SK-N-SH (cell line): ENCODE measurements around the gene CAMTA2. TPM values are rescaled to one million over a fixed set of nuclear protein-coding genes. Genes with fewer than 3 reads are reported as not detected.
A peak's percentile ranks its signal among the peaks of the same experiment; 100 is the strongest.

ENCODE experiments used
- EP300 ChIP-seq, 2 experiments: IDR thresholded peaks; 2 replicates each; pipeline versions ENCODE4 v1.4.0 to v1.6.1; 2012; ENCODE audit warnings: borderline replicate concordance in 1 of 2, low read depth in 1 of 2, low read length in 1 of 2
- EZH2phosphoT487 ChIP-seq: fragments of 200-600 bp; sonication (generic); IDR thresholded peaks from 2 replicates; pipeline ENCODE4 v1.6.1; 2017; ENCODE audit warnings: low read depth, mixed run types, mild to moderate bottlenecking, antibody characterized with exemption, moderate library complexity, borderline replicate concordance
- FOXM1 ChIP-seq: IDR thresholded peaks from 2 replicates; pipeline ENCODE4 v1.4.0; 2012; ENCODE audit warnings: low read depth, mild to moderate bottlenecking
- GATA2 ChIP-seq: sonication (generic); formaldehyde crosslinking; IDR thresholded peaks from 2 replicates; pipeline ENCODE4 v1.5.0; 2020; ENCODE audit warnings: mild to moderate bottlenecking, missing genetic modification reagents
- MEF2A ChIP-seq: IDR thresholded peaks from 2 replicates; pipeline ENCODE4 v1.4.0; 2012; ENCODE audit warnings: low read depth, borderline replicate concordance
- NRF1 ChIP-seq: IDR thresholded peaks from 2 replicates; pipeline ENCODE4 v1.6.1; 2012; ENCODE audit warnings: low read depth, mild to moderate bottlenecking, low read length
- POLR2AphosphoS5 ChIP-seq: IDR thresholded peaks from 2 replicates; pipeline ENCODE4 v1.6.1; 2012; ENCODE audit warnings: low read depth, low read length
- RCOR1 ChIP-seq: fragments of 150-350 bp; IDR thresholded peaks from 2 replicates; pipeline ENCODE4 v1.6.1; 2017; ENCODE audit warnings: antibody characterized with exemption, low read length
- RFX5 ChIP-seq: IDR thresholded peaks from 2 replicates; pipeline ENCODE4 v1.6.1; 2012; ENCODE audit warnings: mild to moderate bottlenecking, improper control_type of control experiment, low read length
- SMC3 ChIP-seq: IDR thresholded peaks from 2 replicates; pipeline ENCODE4 v1.6.1; 2012; ENCODE audit warnings: low read depth, low read length, improper control_type of control experiment
- TAF1 ChIP-seq: IDR thresholded peaks from 2 replicates; pipeline ENCODE4 v1.6.1; 2012; ENCODE audit warnings: low read depth, mild to moderate bottlenecking, low read length, moderate library complexity, borderline replicate concordance
- TCF12 ChIP-seq: IDR thresholded peaks from 2 replicates; pipeline ENCODE4 v1.4.0; 2012
- polyA plus RNA-seq, 3 experiments: library from polyadenylated mRNA; depleted of rRNA; stranded (reverse); fragments of >200 nt; gene quantifications; 2 replicates each; pipeline ENCODE4 v1.2.3, GENCODE V29; 2012
- TF ChIP-seq, protein P1 (sequence below): fragments of 200-600 bp; sonication (generic); IDR thresholded peaks from 2 replicates; pipeline ENCODE4 v1.6.1; 2017; ENCODE audit warnings: antibody characterized with exemption, mild to moderate bottlenecking, moderate library complexity
- TF ChIP-seq, protein P2 (sequence below): IDR thresholded peaks from 2 replicates; pipeline ENCODE4 v1.6.1; 2012; ENCODE audit warnings: mild to moderate bottlenecking, low read depth, low read length, moderate library complexity
- TF ChIP-seq, protein P3 (sequence below): IDR thresholded peaks from 2 replicates; pipeline ENCODE4 v1.4.0; 2012; ENCODE audit warnings: low read depth, borderline replicate concordance
- TF ChIP-seq, protein P4 (sequence below): IDR thresholded peaks from 2 replicates; pipeline ENCODE4 v1.4.0; 2012; ENCODE audit warnings: low read depth, borderline replicate concordance
- TF ChIP-seq, protein P5 (sequence below): fragments of 150-350 bp; IDR thresholded peaks from 2 replicates; pipeline ENCODE4 v1.6.1; 2016; ENCODE audit warnings: mild to moderate bottlenecking, low read depth, low read length
- TF ChIP-seq, protein P6 (sequence below): IDR thresholded peaks from 2 replicates; pipeline ENCODE4 v1.4.0; 2012; ENCODE audit warnings: low read depth

CAMTA2 gene
- polyA plus RNA-seq, 1 of the 3 experiments (the other 2 are of a cell fraction): 27.0 TPM

DNA sequence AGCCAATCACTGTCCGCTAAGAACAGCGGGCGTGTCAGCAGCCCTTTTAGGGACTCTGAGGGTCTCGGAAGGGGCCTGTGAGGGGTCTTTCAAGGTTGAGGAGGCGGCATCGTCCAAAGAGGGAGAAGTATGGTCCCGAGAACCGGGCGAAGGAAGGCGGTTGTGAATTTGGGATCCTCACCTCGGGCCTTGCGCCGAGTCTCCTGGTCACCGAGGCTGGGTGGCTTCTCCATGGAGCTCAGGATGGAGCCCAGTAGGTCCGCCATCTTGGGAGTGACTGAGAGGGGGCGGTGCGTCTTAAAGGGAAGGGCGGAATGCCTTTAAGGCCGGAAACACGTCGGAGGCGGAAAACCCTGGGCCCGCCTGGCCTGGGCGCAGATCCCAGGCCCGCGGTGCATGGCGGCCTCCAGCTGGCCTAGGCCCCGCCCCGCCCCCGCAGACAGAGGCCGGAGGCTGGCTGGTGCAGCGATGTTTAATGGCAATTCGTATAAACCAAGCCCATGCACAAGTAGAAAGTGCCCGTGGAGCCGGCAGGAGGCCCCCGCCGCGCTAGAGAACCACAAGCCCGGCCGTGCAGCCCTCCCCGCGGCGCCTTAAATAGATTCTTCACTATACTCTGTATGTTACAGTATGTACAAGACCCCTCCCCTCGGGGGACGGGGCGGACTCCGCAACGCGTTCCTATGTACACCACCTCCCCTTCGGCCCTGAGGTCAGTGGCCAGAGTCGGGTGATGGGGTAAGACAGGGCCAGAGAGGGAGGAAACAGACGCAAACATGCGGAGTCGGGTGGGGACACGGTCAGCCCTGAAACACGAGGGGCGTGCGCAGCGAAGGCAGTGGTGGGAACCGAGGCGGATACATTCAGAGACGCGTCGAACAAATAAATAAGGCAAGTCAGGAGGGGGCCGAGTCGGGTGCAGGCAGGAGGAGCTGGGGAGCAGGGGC is 19.7 kb downstream of the CAMTA2 start, which contains the start of gene SPAG7 (continued):
- TF ChIP-seq, protein P1, sequence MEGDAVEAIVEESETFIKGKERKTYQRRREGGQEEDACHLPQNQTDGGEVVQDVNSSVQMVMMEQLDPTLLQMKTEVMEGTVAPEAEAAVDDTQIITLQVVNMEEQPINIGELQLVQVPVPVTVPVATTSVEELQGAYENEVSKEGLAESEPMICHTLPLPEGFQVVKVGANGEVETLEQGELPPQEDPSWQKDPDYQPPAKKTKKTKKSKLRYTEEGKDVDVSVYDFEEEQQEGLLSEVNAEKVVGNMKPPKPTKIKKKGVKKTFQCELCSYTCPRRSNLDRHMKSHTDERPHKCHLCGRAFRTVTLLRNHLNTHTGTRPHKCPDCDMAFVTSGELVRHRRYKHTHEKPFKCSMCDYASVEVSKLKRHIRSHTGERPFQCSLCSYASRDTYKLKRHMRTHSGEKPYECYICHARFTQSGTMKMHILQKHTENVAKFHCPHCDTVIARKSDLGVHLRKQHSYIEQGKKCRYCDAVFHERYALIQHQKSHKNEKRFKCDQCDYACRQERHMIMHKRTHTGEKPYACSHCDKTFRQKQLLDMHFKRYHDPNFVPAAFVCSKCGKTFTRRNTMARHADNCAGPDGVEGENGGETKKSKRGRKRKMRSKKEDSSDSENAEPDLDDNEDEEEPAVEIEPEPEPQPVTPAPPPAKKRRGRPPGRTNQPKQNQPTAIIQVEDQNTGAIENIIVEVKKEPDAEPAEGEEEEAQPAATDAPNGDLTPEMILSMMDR: no peak; the same call in 1 of the 2 replicates
- TF ChIP-seq TAF1 (peak; percentile 96), SMC3 (no peak), RFX5 (no peak), NRF1 (no peak), EZH2phosphoT487 (no peak), TCF12 (no peak), RCOR1 (no peak), MEF2A (no peak), POLR2AphosphoS5 (no peak; the same call in none of the 2 replicates), GATA2 (CRISPR knock-in tag) (no peak), FOXM1 (no peak), EP300 (IDR thresholded peaks at IDR 0.05; ENCODE audit: borderline replicate concordance in 1 of 2, low read depth in 1 of 2, low read length in 1 of 2) (no peak)
- TF ChIP-seq, protein P2, sequence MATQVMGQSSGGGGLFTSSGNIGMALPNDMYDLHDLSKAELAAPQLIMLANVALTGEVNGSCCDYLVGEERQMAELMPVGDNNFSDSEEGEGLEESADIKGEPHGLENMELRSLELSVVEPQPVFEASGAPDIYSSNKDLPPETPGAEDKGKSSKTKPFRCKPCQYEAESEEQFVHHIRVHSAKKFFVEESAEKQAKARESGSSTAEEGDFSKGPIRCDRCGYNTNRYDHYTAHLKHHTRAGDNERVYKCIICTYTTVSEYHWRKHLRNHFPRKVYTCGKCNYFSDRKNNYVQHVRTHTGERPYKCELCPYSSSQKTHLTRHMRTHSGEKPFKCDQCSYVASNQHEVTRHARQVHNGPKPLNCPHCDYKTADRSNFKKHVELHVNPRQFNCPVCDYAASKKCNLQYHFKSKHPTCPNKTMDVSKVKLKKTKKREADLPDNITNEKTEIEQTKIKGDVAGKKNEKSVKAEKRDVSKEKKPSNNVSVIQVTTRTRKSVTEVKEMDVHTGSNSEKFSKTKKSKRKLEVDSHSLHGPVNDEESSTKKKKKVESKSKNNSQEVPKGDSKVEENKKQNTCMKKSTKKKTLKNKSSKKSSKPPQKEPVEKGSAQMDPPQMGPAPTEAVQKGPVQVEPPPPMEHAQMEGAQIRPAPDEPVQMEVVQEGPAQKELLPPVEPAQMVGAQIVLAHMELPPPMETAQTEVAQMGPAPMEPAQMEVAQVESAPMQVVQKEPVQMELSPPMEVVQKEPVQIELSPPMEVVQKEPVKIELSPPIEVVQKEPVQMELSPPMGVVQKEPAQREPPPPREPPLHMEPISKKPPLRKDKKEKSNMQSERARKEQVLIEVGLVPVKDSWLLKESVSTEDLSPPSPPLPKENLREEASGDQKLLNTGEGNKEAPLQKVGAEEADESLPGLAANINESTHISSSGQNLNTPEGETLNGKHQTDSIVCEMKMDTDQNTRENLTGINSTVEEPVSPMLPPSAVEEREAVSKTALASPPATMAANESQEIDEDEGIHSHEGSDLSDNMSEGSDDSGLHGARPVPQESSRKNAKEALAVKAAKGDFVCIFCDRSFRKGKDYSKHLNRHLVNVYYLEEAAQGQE: no peak; the same call in 1 of the 2 replicates
- TF ChIP-seq, protein P3, sequence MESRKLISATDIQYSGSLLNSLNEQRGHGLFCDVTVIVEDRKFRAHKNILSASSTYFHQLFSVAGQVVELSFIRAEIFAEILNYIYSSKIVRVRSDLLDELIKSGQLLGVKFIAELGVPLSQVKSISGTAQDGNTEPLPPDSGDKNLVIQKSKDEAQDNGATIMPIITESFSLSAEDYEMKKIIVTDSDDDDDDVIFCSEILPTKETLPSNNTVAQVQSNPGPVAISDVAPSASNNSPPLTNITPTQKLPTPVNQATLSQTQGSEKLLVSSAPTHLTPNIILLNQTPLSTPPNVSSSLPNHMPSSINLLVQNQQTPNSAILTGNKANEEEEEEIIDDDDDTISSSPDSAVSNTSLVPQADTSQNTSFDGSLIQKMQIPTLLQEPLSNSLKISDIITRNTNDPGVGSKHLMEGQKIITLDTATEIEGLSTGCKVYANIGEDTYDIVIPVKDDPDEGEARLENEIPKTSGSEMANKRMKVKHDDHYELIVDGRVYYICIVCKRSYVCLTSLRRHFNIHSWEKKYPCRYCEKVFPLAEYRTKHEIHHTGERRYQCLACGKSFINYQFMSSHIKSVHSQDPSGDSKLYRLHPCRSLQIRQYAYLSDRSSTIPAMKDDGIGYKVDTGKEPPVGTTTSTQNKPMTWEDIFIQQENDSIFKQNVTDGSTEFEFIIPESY: no peak
- TF ChIP-seq, protein P4, sequence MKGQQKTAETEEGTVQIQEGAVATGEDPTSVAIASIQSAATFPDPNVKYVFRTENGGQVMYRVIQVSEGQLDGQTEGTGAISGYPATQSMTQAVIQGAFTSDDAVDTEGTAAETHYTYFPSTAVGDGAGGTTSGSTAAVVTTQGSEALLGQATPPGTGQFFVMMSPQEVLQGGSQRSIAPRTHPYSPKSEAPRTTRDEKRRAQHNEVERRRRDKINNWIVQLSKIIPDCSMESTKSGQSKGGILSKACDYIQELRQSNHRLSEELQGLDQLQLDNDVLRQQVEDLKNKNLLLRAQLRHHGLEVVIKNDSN: no peak
- TF ChIP-seq, protein P5, sequence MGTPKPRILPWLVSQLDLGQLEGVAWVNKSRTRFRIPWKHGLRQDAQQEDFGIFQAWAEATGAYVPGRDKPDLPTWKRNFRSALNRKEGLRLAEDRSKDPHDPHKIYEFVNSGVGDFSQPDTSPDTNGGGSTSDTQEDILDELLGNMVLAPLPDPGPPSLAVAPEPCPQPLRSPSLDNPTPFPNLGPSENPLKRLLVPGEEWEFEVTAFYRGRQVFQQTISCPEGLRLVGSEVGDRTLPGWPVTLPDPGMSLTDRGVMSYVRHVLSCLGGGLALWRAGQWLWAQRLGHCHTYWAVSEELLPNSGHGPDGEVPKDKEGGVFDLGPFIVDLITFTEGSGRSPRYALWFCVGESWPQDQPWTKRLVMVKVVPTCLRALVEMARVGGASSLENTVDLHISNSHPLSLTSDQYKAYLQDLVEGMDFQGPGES: no peak
- TF ChIP-seq, protein P6, sequence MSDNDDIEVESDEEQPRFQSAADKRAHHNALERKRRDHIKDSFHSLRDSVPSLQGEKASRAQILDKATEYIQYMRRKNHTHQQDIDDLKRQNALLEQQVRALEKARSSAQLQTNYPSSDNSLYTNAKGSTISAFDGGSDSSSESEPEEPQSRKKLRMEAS: peak; percentile 48
- TF ChIP-seq, all 33 proteins: peak for 9
